ENCODE measurements around the gene GPC6. TPM values are rescaled to one million over a fixed set of nuclear protein-coding genes. Genes with fewer than 3 reads are reported as not detected.

Gene GPC6
- total RNA-seq, 1 donor from 2014 or later: not detected

DNA sequence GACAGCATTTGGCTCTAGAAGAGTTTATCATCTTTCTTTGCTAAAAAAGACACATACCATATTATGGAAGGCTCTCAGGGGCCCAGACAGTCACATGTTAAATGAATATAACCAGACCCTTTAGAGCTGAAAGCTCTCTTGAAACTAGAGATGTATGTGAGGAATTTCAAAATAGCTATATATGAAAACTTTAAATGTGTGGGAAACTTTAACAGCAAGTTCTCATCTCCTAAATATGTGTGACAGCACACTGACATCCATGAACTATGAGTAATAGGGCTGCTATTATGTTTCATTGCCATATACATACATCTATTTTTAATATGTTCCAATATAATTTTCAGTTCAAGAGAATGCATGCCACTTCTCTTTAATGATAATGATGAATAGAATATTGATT is 509.5 kb downstream of the GPC6 start:
- no peaks in the 10 kb centered on the region for H3K9me3 Mint-ChIP-seq
- H3K27ac Mint-ChIP-seq: no peak overlapping the region
- intact Hi-C loops (cut with micrococcal nuclease): no loop called here
- no peak overlapping the region for H3K4me3 Mint-ChIP-seq
- no peak for DNase-seq (ENCODE audit: low spot score)
- no peaks in the 10 kb centered on the region for H3K4me1 Mint-ChIP-seq (ENCODE audit: low read depth)
- H3K36me3 Mint-ChIP-seq (ENCODE audit: low read depth): no peaks in the 10 kb centered on the region
- no peaks in the 10 kb centered on the region for H3K27me3 Mint-ChIP-seq (ENCODE audit: insufficient read depth)

DNA sequence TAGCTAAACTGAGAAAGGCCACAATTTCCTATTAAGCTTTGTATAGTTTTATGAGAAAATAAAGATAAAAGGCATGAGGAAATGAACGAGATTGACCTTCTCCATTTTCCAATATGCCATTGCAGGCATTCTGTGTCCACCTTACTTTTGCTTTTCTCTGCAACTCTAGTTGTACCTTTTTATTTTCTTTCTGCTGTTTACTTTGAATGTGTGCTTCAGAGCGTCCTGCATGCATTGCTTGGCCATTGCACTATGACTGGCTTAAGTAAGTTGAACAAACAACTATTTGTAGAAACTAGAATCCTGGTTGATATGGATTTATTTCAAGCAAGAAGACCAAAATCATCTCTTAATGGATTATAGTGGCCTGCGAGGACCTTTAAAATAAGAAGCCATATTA is 510.3 kb downstream of the GPC6 start:
- Mint-ChIP-seq H3K4me1 (ENCODE audit: low read depth) (no peaks in the 10 kb centered on the region), H3K9me3 (no peaks in the 10 kb centered on the region), H3K36me3 (ENCODE audit: low read depth) (no peaks in the 10 kb centered on the region), H3K27ac (no peak overlapping the region), H3K4me3 (no peak overlapping the region), H3K27me3 (ENCODE audit: insufficient read depth) (no peaks in the 10 kb centered on the region)
- DNase-seq (ENCODE audit: low spot score): no peak
- intact Hi-C loops (cut with micrococcal nuclease): no loop called here

DNA sequence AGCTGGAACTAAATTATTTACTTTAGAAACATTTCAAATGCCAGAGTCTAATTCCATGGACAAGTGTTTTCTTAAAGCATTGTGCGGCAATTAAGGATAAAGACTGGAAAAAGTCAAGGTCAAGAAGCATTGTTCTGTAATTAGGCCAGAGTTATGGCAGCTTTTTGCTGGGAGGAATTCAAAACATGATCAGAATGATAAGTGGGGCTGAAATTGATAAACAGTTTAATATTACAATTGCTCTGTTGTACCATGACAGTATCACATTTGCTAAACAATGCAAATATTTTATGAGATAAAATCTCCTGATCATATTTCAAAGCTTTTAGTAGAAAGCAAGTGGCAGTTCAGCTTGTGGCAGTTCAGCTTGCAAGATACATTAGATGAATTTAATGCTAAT is 513.7 kb downstream of the GPC6 start:
- Mint-ChIP-seq H3K36me3 (ENCODE audit: low read depth) (no peaks in the 10 kb centered on the region), H3K4me1 (ENCODE audit: low read depth) (no peaks in the 10 kb centered on the region), H3K27me3 (ENCODE audit: insufficient read depth) (no peaks in the 10 kb centered on the region), H3K27ac (no peak overlapping the region), H3K4me3 (no peak overlapping the region), H3K9me3 (no peaks in the 10 kb centered on the region)
- intact Hi-C loops (cut with micrococcal nuclease): no loop called here
- no peak for DNase-seq (ENCODE audit: low spot score)

DNA sequence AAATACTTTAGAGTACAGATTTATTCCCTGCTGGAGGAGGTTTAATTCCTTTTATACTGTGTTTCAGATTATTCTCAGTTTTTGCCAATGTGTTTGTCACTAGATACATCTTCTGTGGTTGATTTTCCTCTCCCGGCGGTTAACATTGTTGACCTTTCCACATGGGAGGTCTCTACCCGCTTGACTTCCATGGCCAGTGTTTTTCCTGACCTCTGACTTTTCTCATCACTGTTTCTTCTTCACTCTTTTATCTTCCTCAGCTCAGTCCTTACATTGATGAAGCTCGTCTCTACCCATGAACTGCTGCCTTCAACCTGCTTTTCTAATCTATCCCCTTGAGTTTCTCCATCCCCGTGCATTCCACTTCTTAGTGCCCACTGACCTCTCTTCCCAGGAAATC is 517.4 kb downstream of the GPC6 start:
- H3K4me1 Mint-ChIP-seq (ENCODE audit: low read depth): no peaks in the 10 kb centered on the region
- H3K27ac Mint-ChIP-seq: no peak overlapping the region
- no peaks in the 10 kb centered on the region for H3K9me3 Mint-ChIP-seq
- intact Hi-C loops (cut with micrococcal nuclease): no loop called here
- no peak overlapping the region for H3K4me3 Mint-ChIP-seq
- DNase-seq (ENCODE audit: low spot score): no peak
- H3K36me3 Mint-ChIP-seq (ENCODE audit: low read depth): no peaks in the 10 kb centered on the region
- no peaks in the 10 kb centered on the region for H3K27me3 Mint-ChIP-seq (ENCODE audit: insufficient read depth)

DNA sequence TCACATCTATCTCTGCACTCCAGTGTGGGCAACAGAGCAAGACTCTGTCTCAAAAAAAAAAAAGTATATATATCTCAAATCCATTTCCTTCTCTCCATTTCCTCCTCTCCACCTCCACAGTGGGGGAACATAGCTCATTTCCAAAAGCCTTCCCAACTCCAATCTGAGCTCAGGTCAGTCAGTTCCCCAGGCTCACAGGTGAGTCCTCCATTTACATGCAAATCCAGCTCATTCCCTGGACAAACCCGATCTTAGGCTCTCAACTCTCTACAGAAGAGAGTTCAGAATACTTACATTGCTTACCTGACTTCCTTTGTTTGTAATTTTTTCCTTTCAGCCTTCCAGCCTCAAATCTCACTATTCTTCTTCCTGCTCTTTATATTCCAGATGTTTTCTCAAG is 518.3 kb downstream of the GPC6 start:
- DNase-seq (ENCODE audit: low spot score): no peak
- Mint-ChIP-seq H3K9me3 (no peaks in the 10 kb centered on the region), H3K4me1 (ENCODE audit: low read depth) (no peaks in the 10 kb centered on the region), H3K36me3 (ENCODE audit: low read depth) (no peaks in the 10 kb centered on the region), H3K27me3 (ENCODE audit: insufficient read depth) (no peaks in the 10 kb centered on the region), H3K27ac (no peak overlapping the region), H3K4me3 (no peak overlapping the region)
- intact Hi-C loops (cut with micrococcal nuclease): no loop called here

DNA sequence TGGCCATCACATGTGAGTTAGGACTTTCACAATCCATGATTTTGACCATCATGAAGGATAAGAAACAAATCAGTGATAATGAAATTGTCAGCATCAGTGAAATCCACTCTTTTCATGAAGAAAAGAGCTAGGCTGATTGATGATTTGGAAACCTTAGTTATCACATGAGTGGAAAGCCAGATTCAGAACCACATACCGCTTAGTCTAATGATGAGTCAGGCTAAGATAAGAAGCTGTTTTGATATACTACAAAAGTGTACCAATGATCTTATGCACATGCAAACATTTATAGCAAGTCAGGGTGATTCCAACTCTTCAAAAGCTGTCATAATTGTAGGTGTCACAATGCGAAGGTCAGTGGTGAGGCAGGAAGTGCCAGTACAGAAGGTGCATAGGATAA is 519.3 kb downstream of the GPC6 start:
- no peak overlapping the region for H3K4me3 Mint-ChIP-seq
- no peaks in the 10 kb centered on the region for H3K9me3 Mint-ChIP-seq
- intact Hi-C loops (cut with micrococcal nuclease): no loop called here
- DNase-seq (ENCODE audit: low spot score): no peak
- no peak overlapping the region for H3K27ac Mint-ChIP-seq
- no peaks in the 10 kb centered on the region for H3K36me3 Mint-ChIP-seq (ENCODE audit: low read depth)
- no peaks in the 10 kb centered on the region for H3K4me1 Mint-ChIP-seq (ENCODE audit: low read depth)
- no peaks in the 10 kb centered on the region for H3K27me3 Mint-ChIP-seq (ENCODE audit: insufficient read depth)

DNA sequence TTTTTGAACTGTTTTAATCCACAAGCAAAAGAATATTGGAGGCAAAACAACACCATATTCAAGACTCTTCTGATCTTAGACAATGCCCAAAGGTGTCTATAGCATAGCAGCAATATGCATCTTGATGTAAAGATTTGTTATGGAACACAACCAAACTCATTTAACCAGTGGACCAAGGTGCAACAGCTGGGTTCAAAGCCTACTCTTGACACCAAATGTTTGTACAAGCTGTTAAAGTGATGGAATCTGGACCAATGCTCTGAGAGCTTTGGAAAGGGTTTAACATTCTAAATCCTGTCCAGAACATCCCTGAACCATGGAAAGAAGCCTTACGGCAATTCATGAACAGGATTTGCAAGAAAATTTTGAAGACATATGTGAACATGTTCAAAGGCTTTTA is 520.0 kb downstream of the GPC6 start:
- H3K4me1 Mint-ChIP-seq (ENCODE audit: low read depth): no peaks in the 10 kb centered on the region
- H3K36me3 Mint-ChIP-seq (ENCODE audit: low read depth): no peaks in the 10 kb centered on the region
- no peaks in the 10 kb centered on the region for H3K9me3 Mint-ChIP-seq
- intact Hi-C loops (cut with micrococcal nuclease): no loop called here
- no peaks in the 10 kb centered on the region for H3K27me3 Mint-ChIP-seq (ENCODE audit: insufficient read depth)
- no peak overlapping the region for H3K27ac Mint-ChIP-seq
- no peak overlapping the region for H3K4me3 Mint-ChIP-seq
- DNase-seq (ENCODE audit: low spot score): no peak

DNA sequence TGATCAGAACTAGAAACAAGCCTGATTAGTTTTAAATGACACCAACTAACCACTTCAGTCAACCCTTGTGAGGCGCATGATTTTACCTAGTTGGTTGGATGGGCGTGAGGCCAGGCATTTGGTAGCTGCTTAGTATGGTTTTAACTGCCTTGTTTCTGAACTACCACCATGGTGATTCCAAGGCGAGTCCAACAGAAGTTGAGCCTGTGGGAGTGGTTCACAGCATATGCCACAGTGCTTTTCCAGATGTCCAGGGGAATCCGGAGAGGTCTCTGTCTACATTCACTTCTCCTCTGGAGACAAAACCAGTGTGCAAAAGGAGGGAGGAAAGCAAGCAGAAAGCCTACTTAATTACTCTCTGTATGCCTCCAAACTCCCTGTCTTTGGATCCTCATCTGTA is 524.1 kb downstream of the GPC6 start:
- no peak overlapping the region for H3K4me3 Mint-ChIP-seq
- no peaks in the 10 kb centered on the region for H3K9me3 Mint-ChIP-seq
- no peak for DNase-seq (ENCODE audit: low spot score)
- no peaks in the 10 kb centered on the region for H3K36me3 Mint-ChIP-seq (ENCODE audit: low read depth)
- no peaks in the 10 kb centered on the region for H3K4me1 Mint-ChIP-seq (ENCODE audit: low read depth)
- no peak overlapping the region for H3K27ac Mint-ChIP-seq
- intact Hi-C loops (cut with micrococcal nuclease): no loop called here
- H3K27me3 Mint-ChIP-seq (ENCODE audit: insufficient read depth): no peaks in the 10 kb centered on the region

DNA sequence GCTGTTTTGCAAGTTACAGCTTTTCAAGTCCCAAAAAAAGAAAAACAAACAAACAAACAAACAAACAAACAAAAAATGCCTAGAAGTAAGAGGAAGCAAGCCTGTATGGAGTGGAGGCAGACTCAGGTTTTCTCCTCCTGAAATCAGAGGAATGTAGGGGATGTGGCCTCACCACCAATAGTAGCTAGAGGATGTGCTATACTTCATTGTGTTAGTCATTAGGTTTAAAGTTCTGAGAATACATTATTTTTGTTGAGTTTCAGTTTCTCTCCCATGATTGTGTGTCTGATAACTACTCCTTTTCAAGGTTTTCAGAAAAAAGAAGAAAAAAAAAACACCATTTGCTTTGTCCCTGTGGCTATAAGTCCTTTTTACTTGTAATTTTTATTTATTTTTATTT is 524.5 kb downstream of the GPC6 start:
- H3K27ac Mint-ChIP-seq: no peak overlapping the region
- H3K4me1 Mint-ChIP-seq (ENCODE audit: low read depth): no peaks in the 10 kb centered on the region
- intact Hi-C loops (cut with micrococcal nuclease): no loop called here
- H3K27me3 Mint-ChIP-seq (ENCODE audit: insufficient read depth): no peaks in the 10 kb centered on the region
- H3K9me3 Mint-ChIP-seq: no peaks in the 10 kb centered on the region
- H3K36me3 Mint-ChIP-seq (ENCODE audit: low read depth): no peaks in the 10 kb centered on the region
- H3K4me3 Mint-ChIP-seq: no peak overlapping the region
- no peak for DNase-seq (ENCODE audit: low spot score)

DNA sequence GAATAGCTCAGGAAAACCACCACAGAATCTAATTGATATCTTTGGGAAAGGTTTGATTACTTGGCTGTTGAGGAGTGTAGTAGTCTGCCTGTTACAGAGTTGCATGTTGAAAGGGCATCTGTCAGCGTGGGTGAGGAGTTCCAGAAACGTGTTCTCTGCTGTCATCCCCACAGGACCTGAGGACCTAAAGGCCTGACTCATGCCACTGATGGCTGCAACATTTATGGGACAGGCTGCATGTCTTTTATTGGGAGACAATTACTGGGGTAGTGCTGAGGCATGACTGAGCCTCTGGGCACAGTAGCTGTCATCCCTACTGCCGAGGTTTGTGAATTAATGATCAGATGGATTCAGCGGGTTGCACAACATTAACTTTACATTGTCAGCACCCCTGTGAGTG is 525.9 kb downstream of the GPC6 start:
- intact Hi-C loops (cut with micrococcal nuclease): no loop called here
- Mint-ChIP-seq H3K27ac (no peak overlapping the region), H3K4me3 (no peak overlapping the region), H3K36me3 (ENCODE audit: low read depth) (no peaks in the 10 kb centered on the region), H3K4me1 (ENCODE audit: low read depth) (no peaks in the 10 kb centered on the region), H3K9me3 (no peaks in the 10 kb centered on the region), H3K27me3 (ENCODE audit: insufficient read depth) (no peaks in the 10 kb centered on the region)
- no peak for DNase-seq (ENCODE audit: low spot score)

DNA sequence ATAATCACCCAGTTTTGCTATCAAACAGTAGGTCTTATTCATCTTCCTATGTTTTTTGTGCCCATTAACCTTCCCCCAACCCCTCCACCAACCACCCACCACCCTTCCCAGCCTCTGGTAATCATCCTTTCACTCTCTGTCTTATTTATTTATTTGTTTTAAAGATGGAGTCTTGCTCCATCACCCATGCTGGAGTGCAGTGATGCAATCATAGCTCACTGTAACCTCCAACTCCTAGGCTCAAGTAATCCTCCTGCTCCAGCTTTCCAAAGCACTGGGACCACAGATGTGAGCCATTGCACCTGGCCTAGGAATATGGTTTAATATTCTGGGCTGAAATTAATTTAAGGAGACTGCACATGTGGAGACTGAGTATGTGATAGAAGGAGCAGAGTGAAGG is 527.0 kb downstream of the GPC6 start:
- H3K9me3 Mint-ChIP-seq: no peaks in the 10 kb centered on the region
- DNase-seq (ENCODE audit: low spot score): no peak
- H3K4me3 Mint-ChIP-seq: no peak overlapping the region
- no peaks in the 10 kb centered on the region for H3K27me3 Mint-ChIP-seq (ENCODE audit: insufficient read depth)
- H3K4me1 Mint-ChIP-seq (ENCODE audit: low read depth): no peaks in the 10 kb centered on the region
- no peak overlapping the region for H3K27ac Mint-ChIP-seq
- intact Hi-C loops (cut with micrococcal nuclease): no loop called here
- no peaks in the 10 kb centered on the region for H3K36me3 Mint-ChIP-seq (ENCODE audit: low read depth)

DNA sequence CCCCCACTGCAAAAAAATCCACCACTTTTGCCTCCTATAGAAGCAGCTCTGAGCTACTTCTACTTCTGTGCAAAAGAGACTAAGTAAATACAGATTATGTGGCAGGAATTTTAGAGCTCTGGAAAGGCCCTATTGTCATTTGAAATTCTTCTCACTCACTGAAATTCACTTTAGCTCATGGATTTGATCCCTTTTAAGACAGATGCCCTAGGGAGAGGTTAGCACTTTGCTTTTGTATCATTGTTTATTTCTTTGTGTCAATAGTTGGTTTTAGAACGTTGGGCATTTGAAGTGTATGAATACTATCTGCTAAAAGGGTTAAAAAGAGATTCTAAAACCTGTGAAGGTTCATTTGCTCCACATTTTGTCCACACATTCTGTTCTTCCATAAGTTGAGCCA is 528.7 kb downstream of the GPC6 start:
- intact Hi-C loops (cut with micrococcal nuclease): loop anchor here (5.0 kb wide), 1 partner anchor 278 kb away; no protein-coding TSS in a partner anchor
- DNase-seq (ENCODE audit: low spot score): no peak
- Mint-ChIP-seq H3K4me3 (no peak overlapping the region), H3K27me3 (ENCODE audit: insufficient read depth) (no peaks in the 10 kb centered on the region), H3K4me1 (ENCODE audit: low read depth) (no peaks in the 10 kb centered on the region), H3K36me3 (ENCODE audit: low read depth) (no peaks in the 10 kb centered on the region), H3K9me3 (no peaks in the 10 kb centered on the region), H3K27ac (no peak overlapping the region)

DNA sequence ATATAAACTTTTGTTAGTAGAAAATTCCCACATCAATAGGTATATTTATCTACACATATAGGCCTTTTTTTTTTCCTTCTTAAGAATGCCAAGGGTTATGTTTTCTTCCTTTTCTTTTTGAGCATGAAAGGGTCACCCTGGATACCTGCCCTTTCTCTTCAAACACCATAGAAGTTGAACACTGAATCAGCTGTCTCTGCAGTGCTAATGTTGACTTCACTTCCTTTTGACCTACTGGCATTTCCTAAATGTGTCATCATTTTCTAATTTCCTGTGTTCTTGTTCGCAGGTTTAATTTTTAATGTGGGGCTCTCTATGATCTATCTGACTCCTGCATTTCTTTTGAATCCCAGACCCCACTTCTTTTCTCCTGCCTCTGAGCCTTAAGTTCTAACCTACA is 532.0 kb downstream of the GPC6 start:
- intact Hi-C loops (cut with micrococcal nuclease): loop anchor here (5.0 kb wide), 1 partner anchor 281 kb away; no protein-coding TSS in a partner anchor
- H3K4me3 Mint-ChIP-seq: no peak overlapping the region
- peaks cover 3% of the 10 kb centered on the region for H3K27me3 Mint-ChIP-seq (ENCODE audit: insufficient read depth)
- H3K36me3 Mint-ChIP-seq (ENCODE audit: low read depth): no peaks in the 10 kb centered on the region
- no peak overlapping the region for H3K27ac Mint-ChIP-seq
- H3K9me3 Mint-ChIP-seq: no peaks in the 10 kb centered on the region
- H3K4me1 Mint-ChIP-seq (ENCODE audit: low read depth): no peaks in the 10 kb centered on the region
- no peak for DNase-seq (ENCODE audit: low spot score)

DNA sequence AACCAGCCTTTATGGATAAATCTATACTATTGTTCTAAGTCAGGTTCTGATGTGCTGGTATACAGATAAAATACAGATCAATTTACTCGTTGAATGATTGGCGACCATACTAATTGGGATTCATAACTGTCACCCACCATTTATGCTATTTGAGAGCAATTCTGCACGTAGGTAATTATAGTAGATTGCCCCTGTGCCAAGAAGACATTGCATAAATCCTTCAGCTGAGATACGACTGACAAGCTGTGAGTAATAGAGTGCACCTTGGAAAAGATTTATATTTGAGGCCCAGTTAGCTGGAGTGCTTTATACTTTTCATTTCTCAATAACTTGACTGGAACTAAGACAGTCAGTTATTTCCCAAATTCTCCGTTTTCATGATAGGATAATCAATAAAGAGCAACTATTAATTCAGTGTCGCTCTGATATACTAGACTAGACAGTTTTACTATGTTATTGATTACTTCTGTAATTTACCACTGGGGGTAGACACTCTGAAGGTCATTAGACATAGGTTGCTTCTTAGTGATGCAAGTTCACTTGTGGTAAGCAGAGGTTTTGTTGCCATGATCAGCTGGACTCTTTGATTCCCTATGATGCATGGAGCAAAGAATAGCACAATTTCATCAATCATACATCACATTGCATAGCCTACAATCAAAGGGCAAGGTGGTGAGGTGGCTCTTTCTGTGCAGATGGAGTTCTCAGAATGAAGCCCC is 536.3 kb downstream of the GPC6 start:
- intact Hi-C loops (cut with micrococcal nuclease): no loop called here
- no peak overlapping the region for H3K27ac Mint-ChIP-seq
- no peaks in the 10 kb centered on the region for H3K9me3 Mint-ChIP-seq
- no peak overlapping the region for H3K4me3 Mint-ChIP-seq
- no peak for DNase-seq (ENCODE audit: low spot score)
- H3K36me3 Mint-ChIP-seq (ENCODE audit: low read depth): no peaks in the 10 kb centered on the region
- H3K27me3 Mint-ChIP-seq (ENCODE audit: insufficient read depth): peaks cover 3% of the 10 kb centered on the region
- H3K4me1 Mint-ChIP-seq (ENCODE audit: low read depth): no peaks in the 10 kb centered on the region
